A673 (cell line): Measurements from ENCODE around the gene CEP41.

Experiments used
- EZH2 ChIP-seq: fragments of 200-600 bp; sonication (generic); IDR thresholded peaks from 2 replicates; pipeline ENCODE4 v1.6.1; 2017; ENCODE audit warnings: borderline replicate concordance, low read depth, mild to moderate bottlenecking, mixed read lengths, antibody characterized with exemption, low read length; ENCODE audit not compliant: poor library complexity, severe bottlenecking
- TF ChIP-seq, protein P1 (sequence below): fragments of 300-800, 200-600 bp; sonication (generic); conservative IDR thresholded peaks from 2 replicates; pipeline ENCODE4 v1.5.1; 2017; ENCODE audit warnings: low read depth, mild to moderate bottlenecking, antibody characterized with exemption, low read length, moderate library complexity, mixed read lengths

DNA sequence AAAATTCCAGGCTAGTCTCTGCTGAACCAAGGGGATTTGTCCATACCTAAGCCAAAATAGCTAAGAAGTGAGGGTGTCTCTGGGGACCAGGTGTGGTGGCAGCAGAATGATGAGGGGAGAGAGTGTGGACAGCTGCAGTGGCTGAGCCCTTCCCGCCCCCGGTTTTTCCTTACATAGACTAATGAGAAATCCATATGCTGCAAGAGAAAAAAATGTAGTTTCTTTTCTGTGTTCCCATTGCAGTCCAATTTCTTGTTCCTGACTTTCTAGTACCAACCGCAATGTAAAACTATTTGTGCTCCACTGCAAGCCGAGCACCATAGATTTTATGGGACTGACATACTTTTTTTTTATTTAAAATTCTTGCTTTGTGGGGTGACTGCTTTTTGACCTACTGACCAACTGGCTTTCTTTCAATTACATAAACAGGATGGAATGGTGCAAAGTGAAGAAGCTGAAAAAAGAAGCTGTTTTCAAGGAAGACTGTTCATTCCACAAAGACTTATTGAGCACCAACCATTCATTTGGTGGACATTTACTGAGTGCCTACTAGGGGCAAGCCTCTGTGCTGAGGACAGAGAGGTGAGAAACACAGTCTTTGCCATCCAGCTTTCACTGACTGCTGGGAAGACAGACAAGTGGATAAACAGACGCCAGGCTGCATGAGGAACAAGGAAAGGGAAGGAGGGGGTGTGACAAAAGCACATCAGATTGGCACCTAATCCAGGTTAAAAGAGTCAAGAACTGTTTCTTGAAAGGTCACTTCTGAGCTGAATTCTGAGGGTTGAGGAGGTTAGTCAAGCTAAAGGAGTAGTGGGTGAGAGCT lies 9.8 kb downstream of the CEP41 start:
- TF ChIP-seq, protein P1, sequence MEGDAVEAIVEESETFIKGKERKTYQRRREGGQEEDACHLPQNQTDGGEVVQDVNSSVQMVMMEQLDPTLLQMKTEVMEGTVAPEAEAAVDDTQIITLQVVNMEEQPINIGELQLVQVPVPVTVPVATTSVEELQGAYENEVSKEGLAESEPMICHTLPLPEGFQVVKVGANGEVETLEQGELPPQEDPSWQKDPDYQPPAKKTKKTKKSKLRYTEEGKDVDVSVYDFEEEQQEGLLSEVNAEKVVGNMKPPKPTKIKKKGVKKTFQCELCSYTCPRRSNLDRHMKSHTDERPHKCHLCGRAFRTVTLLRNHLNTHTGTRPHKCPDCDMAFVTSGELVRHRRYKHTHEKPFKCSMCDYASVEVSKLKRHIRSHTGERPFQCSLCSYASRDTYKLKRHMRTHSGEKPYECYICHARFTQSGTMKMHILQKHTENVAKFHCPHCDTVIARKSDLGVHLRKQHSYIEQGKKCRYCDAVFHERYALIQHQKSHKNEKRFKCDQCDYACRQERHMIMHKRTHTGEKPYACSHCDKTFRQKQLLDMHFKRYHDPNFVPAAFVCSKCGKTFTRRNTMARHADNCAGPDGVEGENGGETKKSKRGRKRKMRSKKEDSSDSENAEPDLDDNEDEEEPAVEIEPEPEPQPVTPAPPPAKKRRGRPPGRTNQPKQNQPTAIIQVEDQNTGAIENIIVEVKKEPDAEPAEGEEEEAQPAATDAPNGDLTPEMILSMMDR = no peak
- no peak for TF ChIP-seq EZH2
